HG03575 (cell line): ENCODE results near the gene TAMM41.

Source experiments
- ATAC-seq: cut with Tn5 transposase; IDR thresholded peaks from one replicate; pipeline ENCODE4 v1.9.1; 2021; ENCODE audit not compliant: unreplicated experiment, insufficient number of reproducible peaks, low FRiP score; ENCODE audit errors: extremely low read depth

TAMM41 gene

GRCh38 chr3:11819146-11819689, 27.5 kb downstream of the TAMM41 start:
- no peak for ATAC-seq

- ATAC-seq, result no peak
Observed at GRCh38 chr3:11818033-11818432, 28.7 kb downstream of the TAMM41 start.

- ATAC-seq, result no peak
Observed at GRCh38 chr3:11815111-11815510, 31.6 kb downstream of the TAMM41 start.

GRCh38 chr3:11814663-11815062, 32.0 kb downstream of the TAMM41 start:
- no peak for ATAC-seq

- ATAC-seq, result no peak
Observed at GRCh38 chr3:11810276-11810675, 36.4 kb downstream of the TAMM41 start.

GRCh38 chr3:11808231-11808630, 38.5 kb downstream of the TAMM41 start:
- ATAC-seq, result no peak

- ATAC-seq, result no peak
Observed at GRCh38 chr3:11807686-11808085, 39.0 kb downstream of the TAMM41 start.

- ATAC-seq, result no peak
Observed at GRCh38 chr3:11805716-11806115, 41.0 kb downstream of the TAMM41 start.

GRCh38 chr3:11803977-11804892, 42.5 kb downstream of the TAMM41 start:
- no peak for ATAC-seq

- ATAC-seq, result no peak
Observed at GRCh38 chr3:11799791-11800190, 46.9 kb downstream of the TAMM41 start.

GRCh38 chr3:11794927-11795326, 51.8 kb downstream of the TAMM41 start:
- no peak for ATAC-seq

- no peak for ATAC-seq
Observed at GRCh38 chr3:11791339-11792200, 55.1 kb downstream of the TAMM41 start.

- ATAC-seq, result no peak
Observed at GRCh38 chr3:11789412-11789811, 57.3 kb downstream of the TAMM41 start.

GRCh38 chr3:11784971-11785377, 61.7 kb downstream of the TAMM41 start:
- ATAC-seq, result no peak

- no peak for ATAC-seq
Observed at GRCh38 chr3:11780341-11780740, 66.3 kb downstream of the TAMM41 start.

GRCh38 chr3:11779626-11780025, 67.1 kb downstream of the TAMM41 start:
- no peak for ATAC-seq

GRCh38 chr3:11778248-11778647, 68.4 kb downstream of the TAMM41 start:
- no peak for ATAC-seq

- no peak for ATAC-seq
Observed at GRCh38 chr3:11776346-11776745, 70.3 kb downstream of the TAMM41 start.

- no peak for ATAC-seq
Observed at GRCh38 chr3:11775493-11775892, 71.2 kb downstream of the TAMM41 start.
